ENCODE results near the gene CYP24A1.

- no peak for TF ChIP-seq CTCF (IDR thresholded peaks at IDR 0.05)
- no peak for TF ChIP-seq EZH2 (IDR thresholded peaks at IDR 0.05)
Measured at GRCh38 chr20:54108817-54109216, 65.0 kb downstream of the CYP24A1 start.

Measured in neural progenitor cell (in vitro differentiated cells).